Measurements from ENCODE around the gene CHRNB1. TPM values are rescaled to one million over a fixed set of nuclear protein-coding genes. Genes with fewer than 3 reads are reported as not detected.

CHRNB1 gene
- total RNA-seq, 2 experiments from 2014 or later = 11.5 to 11.7 TPM

- DNase-seq (no peak), ATAC-seq (no peak)
- TF ChIP-seq, protein P1, sequence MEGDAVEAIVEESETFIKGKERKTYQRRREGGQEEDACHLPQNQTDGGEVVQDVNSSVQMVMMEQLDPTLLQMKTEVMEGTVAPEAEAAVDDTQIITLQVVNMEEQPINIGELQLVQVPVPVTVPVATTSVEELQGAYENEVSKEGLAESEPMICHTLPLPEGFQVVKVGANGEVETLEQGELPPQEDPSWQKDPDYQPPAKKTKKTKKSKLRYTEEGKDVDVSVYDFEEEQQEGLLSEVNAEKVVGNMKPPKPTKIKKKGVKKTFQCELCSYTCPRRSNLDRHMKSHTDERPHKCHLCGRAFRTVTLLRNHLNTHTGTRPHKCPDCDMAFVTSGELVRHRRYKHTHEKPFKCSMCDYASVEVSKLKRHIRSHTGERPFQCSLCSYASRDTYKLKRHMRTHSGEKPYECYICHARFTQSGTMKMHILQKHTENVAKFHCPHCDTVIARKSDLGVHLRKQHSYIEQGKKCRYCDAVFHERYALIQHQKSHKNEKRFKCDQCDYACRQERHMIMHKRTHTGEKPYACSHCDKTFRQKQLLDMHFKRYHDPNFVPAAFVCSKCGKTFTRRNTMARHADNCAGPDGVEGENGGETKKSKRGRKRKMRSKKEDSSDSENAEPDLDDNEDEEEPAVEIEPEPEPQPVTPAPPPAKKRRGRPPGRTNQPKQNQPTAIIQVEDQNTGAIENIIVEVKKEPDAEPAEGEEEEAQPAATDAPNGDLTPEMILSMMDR (IDR thresholded peaks at IDR 0.05) = no peak
- intact Hi-C loops (cut with micrococcal nuclease) = no loop called here
- H3K4me1 Mint-ChIP-seq (ENCODE audit: low read depth) = peaks cover 20% of the 10 kb centered on the region
- ChIA-PET POLR2A (interaction anchor here (1.0 to 16.3 kb wide), 3 partner anchors 9 to 20 kb away, joined by 3 to 122 read pairs (median 9); partner anchors contain the start of gene ZBTB4), CTCF (no interaction called here)
- H3K27ac Mint-ChIP-seq = no peak overlapping the region
- H3K9me3 Mint-ChIP-seq = no peaks in the 10 kb centered on the region
- H3K36me3 Mint-ChIP-seq (ENCODE audit: low read depth) = peaks cover 18% of the 10 kb centered on the region
- H3K4me3 Mint-ChIP-seq = no peak overlapping the region
- H3K27me3 Mint-ChIP-seq = no peaks in the 10 kb centered on the region
Measured at GRCh38 chr17:7464081-7464480, 19.2 kb downstream of the CHRNB1 start.

DNA sequence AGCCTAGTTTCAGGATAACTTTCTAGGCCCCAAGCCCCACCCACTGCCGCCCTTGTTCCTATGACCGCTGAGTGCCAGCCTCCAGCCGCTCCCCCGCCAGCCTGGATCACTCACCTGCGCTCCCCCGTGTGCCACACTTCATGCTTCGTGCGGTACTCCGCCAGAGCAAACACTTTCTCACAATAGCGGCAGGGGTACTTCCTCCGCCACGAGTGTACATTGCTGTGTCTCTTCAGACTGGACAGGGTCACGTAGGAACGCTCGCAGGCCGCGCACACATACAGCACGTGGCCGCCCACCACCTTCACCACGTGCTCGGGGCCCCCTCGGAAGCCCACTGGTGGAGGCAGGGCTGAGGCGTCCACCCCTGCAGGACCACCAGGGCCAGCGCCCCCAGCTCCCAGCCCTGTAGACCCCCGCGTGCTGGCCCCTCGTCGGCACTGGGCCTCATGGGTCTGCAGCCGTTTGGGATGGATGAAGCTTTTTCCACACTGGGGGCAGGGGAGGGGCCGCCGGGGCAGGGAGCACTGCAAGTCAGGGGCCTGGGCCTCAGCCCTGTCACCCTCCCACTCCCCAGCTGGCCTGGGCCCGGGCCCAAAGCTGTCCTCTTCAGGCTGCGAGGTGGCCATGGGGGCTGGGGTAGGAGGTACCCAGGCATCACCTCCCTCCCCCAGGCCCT, 20.9 kb downstream of the CHRNB1 start:
- H3K36me3 Mint-ChIP-seq (ENCODE audit: low read depth) = peaks cover 16% of the 10 kb centered on the region
- DNase-seq (no peak), ATAC-seq (no peak)
- peaks cover 22% of the 10 kb centered on the region for H3K4me1 Mint-ChIP-seq (ENCODE audit: low read depth)
- H3K4me3 Mint-ChIP-seq = no peak overlapping the region
- H3K27ac Mint-ChIP-seq = no peak overlapping the region
- CTCF ChIA-PET = interaction anchor here (2.2 kb wide), 1 partner anchor 10 kb away, joined by 8 read pairs; no protein-coding TSS in a partner anchor
- POLR2A ChIA-PET = interaction anchor here (16.3 kb wide), 1 partner anchor 11 kb away, joined by 122 read pairs; the partner anchor contains the start of gene ZBTB4
- H3K27me3 Mint-ChIP-seq = no peaks in the 10 kb centered on the region
- TF ChIP-seq, protein P1 (IDR thresholded peaks at IDR 0.05) = no peak
- H3K9me3 Mint-ChIP-seq = no peaks in the 10 kb centered on the region
- intact Hi-C loops (cut with micrococcal nuclease) = no loop called here

DNA sequence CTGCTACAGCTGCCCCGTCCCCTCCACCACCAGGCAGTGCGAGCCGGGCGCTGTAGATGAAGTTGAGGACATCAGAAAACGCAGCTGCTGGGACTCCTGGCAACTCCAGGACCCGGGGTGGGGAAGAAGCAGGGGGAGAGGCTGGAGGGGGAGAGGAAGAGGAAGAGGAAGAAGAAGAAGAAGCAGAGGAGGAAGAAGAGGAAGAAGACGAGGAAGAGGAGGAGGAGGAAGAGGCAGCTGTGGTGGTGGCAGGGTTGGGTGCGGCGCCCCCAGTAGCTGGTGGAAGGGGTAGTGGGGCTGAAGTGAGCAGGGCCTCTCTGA, 21.4 kb downstream of the CHRNB1 start:
- intact Hi-C loops (cut with micrococcal nuclease) = no loop called here
- no peaks in the 10 kb centered on the region for H3K27me3 Mint-ChIP-seq
- POLR2A ChIA-PET = interaction anchor here (0.6 to 16.3 kb wide), 3 partner anchors 11 to 20 kb away, joined by 4 to 122 read pairs (median 5); partner anchors contain the start of gene ZBTB4

GRCh38 chr17:7466639-7467341, 21.9 kb downstream of the CHRNB1 start:
- no peak overlapping the region for H3K4me3 Mint-ChIP-seq
- no peaks in the 10 kb centered on the region for H3K9me3 Mint-ChIP-seq
- H3K4me1 Mint-ChIP-seq (ENCODE audit: low read depth) = peaks cover 28% of the 10 kb centered on the region
- H3K27me3 Mint-ChIP-seq = no peaks in the 10 kb centered on the region
- TF ChIP-seq, protein P1 (IDR thresholded peaks at IDR 0.05) = no peak
- ATAC-seq (peak; percentile 8), DNase-seq (no peak)
- POLR2A ChIA-PET = interaction anchor here (0.6 to 16.3 kb wide), 4 partner anchors 9 to 21 kb away, joined by 4 to 122 read pairs (median 5); partner anchors contain the start of gene ZBTB4
- CTCF ChIA-PET = interaction anchor here (1.3 to 2.2 kb wide), 4 partner anchors 9 to 111 kb away, joined by 3 to 8 read pairs (median 6); no protein-coding TSS in a partner anchor
- intact Hi-C loops (cut with micrococcal nuclease) = no loop called here
- peaks cover 13% of the 10 kb centered on the region for H3K36me3 Mint-ChIP-seq (ENCODE audit: low read depth)
- peak overlapping the region; percentile 83 for H3K27ac Mint-ChIP-seq

More for the DNA sequence above, 21.4 kb downstream of the CHRNB1 start:
- H3K27ac Mint-ChIP-seq = peak overlapping the region; percentile 83
- DNase-seq (no peak), ATAC-seq (no peak)
- TF ChIP-seq, protein P1 (IDR thresholded peaks at IDR 0.05) = no peak
- peaks cover 24% of the 10 kb centered on the region for H3K4me1 Mint-ChIP-seq (ENCODE audit: low read depth)
- H3K9me3 Mint-ChIP-seq = no peaks in the 10 kb centered on the region
- CTCF ChIA-PET = interaction anchor here (2.2 kb wide), 1 partner anchor 10 kb away, joined by 8 read pairs; no protein-coding TSS in a partner anchor
- H3K4me3 Mint-ChIP-seq = no peak overlapping the region
- peaks cover 15% of the 10 kb centered on the region for H3K36me3 Mint-ChIP-seq (ENCODE audit: low read depth)

Measured in activated CD8-positive, alpha-beta T cell treated with anti-CD3 and anti-CD28 coated beads for 36 hours (primary cell).